Testis (tissue), 2 donors: Measurements from ENCODE around the gene GRAMD1B.

Experiments used
- POLR2A ChIP-seq: fragments of 450-650 bp; IDR thresholded peaks from one replicate; pipeline ENCODE4 v1.6.1; 2017; ENCODE audit warnings: antibody characterized with exemption, mild to moderate bottlenecking, moderate library complexity
- TF ChIP-seq, protein P1 (sequence below), 3 experiments: fragments of 450-650 bp in 2 of 3; fragments of 200-600 bp in 1 of 3; sonication (generic) in 1 of 3; IDR thresholded peaks; one replicate each; pipeline ENCODE4 v1.5.1; 2016 to 2019; ENCODE audit warnings: antibody characterized with exemption in 3 of 3, mild to moderate bottlenecking in 2 of 3, moderate library complexity in 1 of 3

- TF ChIP-seq, protein P1, sequence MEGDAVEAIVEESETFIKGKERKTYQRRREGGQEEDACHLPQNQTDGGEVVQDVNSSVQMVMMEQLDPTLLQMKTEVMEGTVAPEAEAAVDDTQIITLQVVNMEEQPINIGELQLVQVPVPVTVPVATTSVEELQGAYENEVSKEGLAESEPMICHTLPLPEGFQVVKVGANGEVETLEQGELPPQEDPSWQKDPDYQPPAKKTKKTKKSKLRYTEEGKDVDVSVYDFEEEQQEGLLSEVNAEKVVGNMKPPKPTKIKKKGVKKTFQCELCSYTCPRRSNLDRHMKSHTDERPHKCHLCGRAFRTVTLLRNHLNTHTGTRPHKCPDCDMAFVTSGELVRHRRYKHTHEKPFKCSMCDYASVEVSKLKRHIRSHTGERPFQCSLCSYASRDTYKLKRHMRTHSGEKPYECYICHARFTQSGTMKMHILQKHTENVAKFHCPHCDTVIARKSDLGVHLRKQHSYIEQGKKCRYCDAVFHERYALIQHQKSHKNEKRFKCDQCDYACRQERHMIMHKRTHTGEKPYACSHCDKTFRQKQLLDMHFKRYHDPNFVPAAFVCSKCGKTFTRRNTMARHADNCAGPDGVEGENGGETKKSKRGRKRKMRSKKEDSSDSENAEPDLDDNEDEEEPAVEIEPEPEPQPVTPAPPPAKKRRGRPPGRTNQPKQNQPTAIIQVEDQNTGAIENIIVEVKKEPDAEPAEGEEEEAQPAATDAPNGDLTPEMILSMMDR (IDR thresholded peaks at IDR 0.05): no peak
- TF ChIP-seq POLR2A: no peak
Measured at GRCh38 chr11:123409456-123410217, 20.4 kb upstream of the GRAMD1B start.
